ENCODE measurements around the gene MAML2.

DNA sequence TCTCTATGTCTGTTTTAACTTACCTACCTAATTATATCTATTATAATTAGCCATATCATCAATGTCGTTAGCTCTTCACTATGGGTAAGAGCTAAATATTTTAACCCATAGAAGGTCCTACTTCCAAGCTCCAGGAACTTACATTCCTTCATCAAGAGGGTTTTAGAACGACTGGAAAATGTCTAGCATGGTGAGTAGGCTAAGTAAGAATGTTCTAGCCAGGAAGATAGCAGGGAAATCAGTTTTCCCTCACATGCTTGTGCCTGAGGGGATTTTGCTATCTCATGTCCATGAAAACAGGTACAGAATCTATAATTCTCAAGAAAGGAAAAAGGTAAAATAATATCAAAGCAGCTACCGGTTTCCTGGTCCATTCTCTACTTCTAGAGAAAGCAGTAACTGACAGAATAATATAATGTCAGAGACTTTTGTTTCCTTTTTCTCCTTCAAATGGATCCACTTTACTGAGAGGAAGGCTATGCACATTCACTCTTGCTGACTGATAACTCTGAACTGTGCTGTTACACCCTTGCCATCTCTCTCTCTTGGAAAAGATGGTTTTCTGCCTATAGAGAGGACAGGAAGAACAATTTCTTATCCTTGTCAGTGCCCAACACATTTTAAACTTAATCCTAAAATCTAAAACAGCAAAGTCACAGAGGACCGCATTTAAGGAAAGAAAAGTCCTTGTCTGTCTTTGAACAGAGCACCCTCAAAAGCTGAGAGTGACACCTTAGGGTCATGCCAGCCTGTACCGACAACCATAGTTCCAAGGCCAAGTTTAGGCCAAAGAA lies 67.0 kb downstream of the MAML2 start:
- TF ChIP-seq EZH2 (IDR thresholded peaks at IDR 0.05; ENCODE audit: low read depth, low read length, severe bottlenecking) (no peak), TAF1 (IDR thresholded peaks at IDR 0.05; ENCODE audit: low read depth, low read length) (no peak)
